ENCODE data around the gene LRMDA. TPM values are rescaled to one million over a fixed set of nuclear protein-coding genes. Genes with fewer than 3 reads are reported as not detected.
"Not testable (repeated sequence)": the region's sequence is repeated elsewhere in the genome, so short reads cannot be mapped to it uniquely, and the experiment has no call there.

Gene LRMDA
- total RNA-seq, 1 donor from 2014 or later = 18.7 TPM

DNA sequence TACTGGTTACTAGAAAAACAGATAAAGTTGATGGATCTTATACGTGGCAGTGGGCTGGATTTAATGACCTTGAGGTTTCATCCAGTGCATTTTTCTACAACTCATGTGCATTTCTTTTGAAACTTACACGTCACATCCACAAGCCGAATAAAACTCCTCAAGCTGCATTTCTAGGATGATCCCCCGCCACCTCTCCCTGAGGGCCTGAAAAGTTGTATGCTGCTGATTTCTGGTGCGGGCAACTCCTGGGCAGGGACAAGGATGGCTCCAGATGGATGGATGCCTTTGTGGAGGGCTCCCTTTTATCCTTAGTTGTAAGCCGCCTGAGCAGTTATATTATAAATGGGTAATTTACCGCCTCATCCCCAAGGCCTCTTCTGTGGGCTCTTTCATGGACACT, 1091.1 kb downstream of the LRMDA start:
- H3K27me3 ChIP-seq (ENCODE audit: control insufficient read depth, insufficient read depth, low read length) = no peaks in the 10 kb centered on the region
- TF ChIP-seq, protein P1, sequence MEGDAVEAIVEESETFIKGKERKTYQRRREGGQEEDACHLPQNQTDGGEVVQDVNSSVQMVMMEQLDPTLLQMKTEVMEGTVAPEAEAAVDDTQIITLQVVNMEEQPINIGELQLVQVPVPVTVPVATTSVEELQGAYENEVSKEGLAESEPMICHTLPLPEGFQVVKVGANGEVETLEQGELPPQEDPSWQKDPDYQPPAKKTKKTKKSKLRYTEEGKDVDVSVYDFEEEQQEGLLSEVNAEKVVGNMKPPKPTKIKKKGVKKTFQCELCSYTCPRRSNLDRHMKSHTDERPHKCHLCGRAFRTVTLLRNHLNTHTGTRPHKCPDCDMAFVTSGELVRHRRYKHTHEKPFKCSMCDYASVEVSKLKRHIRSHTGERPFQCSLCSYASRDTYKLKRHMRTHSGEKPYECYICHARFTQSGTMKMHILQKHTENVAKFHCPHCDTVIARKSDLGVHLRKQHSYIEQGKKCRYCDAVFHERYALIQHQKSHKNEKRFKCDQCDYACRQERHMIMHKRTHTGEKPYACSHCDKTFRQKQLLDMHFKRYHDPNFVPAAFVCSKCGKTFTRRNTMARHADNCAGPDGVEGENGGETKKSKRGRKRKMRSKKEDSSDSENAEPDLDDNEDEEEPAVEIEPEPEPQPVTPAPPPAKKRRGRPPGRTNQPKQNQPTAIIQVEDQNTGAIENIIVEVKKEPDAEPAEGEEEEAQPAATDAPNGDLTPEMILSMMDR (IDR thresholded peaks at IDR 0.05; ENCODE audit: insufficient read depth, low read length, poor library complexity, severe bottlenecking) = no peak
- DNase-seq (ENCODE audit: low read depth) = no peak

DNA sequence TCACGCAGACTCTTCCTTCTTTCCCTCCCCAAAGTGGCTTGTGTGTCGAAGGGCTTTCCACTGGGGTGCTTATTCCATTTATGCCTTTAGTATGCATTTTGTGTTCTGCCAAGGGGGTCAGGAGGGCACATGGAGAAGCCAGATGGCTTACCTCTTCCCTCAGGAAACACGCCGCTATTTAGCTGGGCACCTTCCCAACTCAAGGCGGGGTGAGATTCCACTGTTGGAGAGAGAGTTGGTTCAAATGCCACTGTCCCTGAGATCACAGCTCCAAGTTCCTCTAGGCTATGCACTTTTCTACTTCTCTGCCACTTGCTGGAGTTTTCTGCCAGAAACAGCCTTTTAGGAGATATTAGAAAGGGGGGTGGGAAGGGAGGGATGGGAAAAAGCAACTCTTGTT, 1091.8 kb downstream of the LRMDA start:
- DNase-seq (ENCODE audit: low read depth) = no peak
- Histone ChIP-seq H3K27me3 (ENCODE audit: control insufficient read depth, insufficient read depth, low read length) (no peaks in the 10 kb centered on the region), H3K4me3 (ENCODE audit: low read depth, low read length) (no peak overlapping the region), H3K36me3 (ENCODE audit: control insufficient read depth, insufficient read depth, low read length) (no peaks in the 10 kb centered on the region)
- TF ChIP-seq, protein P1 (IDR thresholded peaks at IDR 0.05; ENCODE audit: insufficient read depth, low read length, poor library complexity, severe bottlenecking) = no peak

More for the DNA sequence above, 1091.1 kb downstream of the LRMDA start:
- no peak overlapping the region for H3K4me3 ChIP-seq (ENCODE audit: low read depth, low read length)
- no peaks in the 10 kb centered on the region for H3K36me3 ChIP-seq (ENCODE audit: control insufficient read depth, insufficient read depth, low read length)

DNA sequence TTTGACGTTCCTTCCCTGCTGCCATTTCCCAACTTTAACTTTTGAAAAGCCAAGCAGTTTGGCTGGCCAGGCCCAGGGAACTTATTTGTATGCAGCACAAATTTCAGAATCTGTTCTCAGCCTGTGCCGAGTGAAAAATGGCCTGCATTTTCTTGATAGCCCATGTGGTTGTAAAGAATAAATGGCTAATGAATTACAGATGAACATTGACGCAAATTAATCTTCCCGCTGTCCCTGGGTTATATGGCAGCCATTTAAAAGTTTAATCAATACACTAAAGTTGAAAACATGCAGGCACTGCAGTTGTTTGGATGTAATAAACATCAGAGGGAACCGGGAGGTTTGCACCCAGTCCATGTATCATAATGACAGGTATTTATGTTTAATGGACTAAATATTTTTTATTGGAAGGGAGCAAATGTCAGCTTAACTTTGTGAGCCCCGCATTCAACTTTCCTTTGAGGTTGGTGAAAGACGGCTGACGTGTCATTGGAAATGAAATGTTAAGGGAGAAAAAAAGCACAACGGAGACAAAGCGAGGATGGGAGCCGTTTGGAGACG, 1092.4 kb downstream of the LRMDA start:
- TF ChIP-seq, protein P1 (IDR thresholded peaks at IDR 0.05; ENCODE audit: insufficient read depth, low read length, poor library complexity, severe bottlenecking) = no peak
- Histone ChIP-seq H3K4me3 (ENCODE audit: low read depth, low read length) (no peak overlapping the region), H3K27me3 (ENCODE audit: control insufficient read depth, insufficient read depth, low read length) (no peaks in the 10 kb centered on the region), H3K36me3 (ENCODE audit: control insufficient read depth, insufficient read depth, low read length) (no peaks in the 10 kb centered on the region)
- no peak for DNase-seq (ENCODE audit: low read depth)

DNA sequence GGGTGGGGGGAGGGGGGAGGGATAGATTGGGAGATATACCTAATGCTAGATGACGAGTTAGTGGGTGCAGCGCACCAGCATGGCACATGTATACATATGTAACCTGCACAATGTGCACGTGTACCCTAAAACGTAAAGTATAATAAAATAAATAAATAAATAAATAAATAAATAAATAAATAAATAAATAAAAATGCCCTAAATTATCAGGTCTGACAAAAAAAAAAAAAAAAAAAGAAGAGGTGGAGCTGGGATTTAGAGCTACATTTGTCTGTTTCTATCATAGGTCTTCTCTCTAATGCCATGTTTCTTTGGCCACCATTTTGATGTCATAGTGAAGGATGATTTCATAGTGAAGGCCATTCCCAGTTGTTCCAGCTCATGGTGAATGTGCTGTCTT, 1095.4 kb downstream of the LRMDA start:
- H3K4me3 ChIP-seq (ENCODE audit: low read depth, low read length); H3K27me3 ChIP-seq (ENCODE audit: control insufficient read depth, insufficient read depth, low read length); DNase-seq (ENCODE audit: low read depth); H3K36me3 ChIP-seq (ENCODE audit: control insufficient read depth, insufficient read depth, low read length): not testable (repeated sequence)

DNA sequence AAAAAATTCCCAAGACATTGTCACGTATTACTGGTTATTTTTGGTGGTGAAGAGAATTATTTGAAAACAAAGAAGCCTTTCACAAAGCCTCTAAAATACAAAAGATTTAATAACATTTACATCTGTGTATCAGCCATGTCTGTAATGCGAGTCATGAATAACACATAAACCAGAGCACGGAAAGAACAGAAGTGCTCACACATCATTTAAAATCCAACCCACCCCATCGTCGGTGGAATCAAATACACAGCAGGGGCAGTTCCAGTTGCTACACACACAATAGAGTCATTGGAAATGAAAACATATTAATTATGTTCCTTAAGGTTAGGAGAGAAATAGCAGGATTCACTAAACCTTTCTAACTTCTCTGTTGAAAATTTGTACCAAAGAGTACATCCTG, 1108.9 kb downstream of the LRMDA start:
- Histone ChIP-seq H3K4me3 (ENCODE audit: low read depth, low read length) (no peak overlapping the region), H3K27me3 (ENCODE audit: control insufficient read depth, insufficient read depth, low read length) (no peaks in the 10 kb centered on the region), H3K36me3 (ENCODE audit: control insufficient read depth, insufficient read depth, low read length) (no peaks in the 10 kb centered on the region)
- no peak for DNase-seq (ENCODE audit: low read depth)
- TF ChIP-seq, protein P1 (IDR thresholded peaks at IDR 0.05; ENCODE audit: insufficient read depth, low read length, poor library complexity, severe bottlenecking) = no peak

DNA sequence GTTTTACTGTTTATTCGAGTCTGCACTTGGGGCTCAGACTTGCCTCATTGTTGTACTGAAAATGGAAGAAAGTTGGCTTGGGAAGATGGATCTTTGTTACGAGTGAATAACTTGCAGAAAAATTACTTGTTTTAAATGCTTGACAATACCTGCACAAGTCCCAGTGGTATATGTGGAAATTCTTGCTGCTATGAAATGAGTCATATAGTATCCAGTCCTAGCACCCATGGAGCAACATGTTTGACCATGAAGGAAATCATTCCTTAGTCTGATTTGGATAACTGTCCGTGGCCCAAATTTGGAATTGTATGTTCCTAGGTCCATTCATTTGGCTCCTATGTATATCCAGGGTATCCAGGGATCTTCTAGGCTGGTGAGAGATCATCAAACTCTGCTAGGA, 1109.4 kb downstream of the LRMDA start:
- H3K4me3 ChIP-seq (ENCODE audit: low read depth, low read length) = no peak overlapping the region
- no peaks in the 10 kb centered on the region for H3K27me3 ChIP-seq (ENCODE audit: control insufficient read depth, insufficient read depth, low read length)
- DNase-seq (ENCODE audit: low read depth) = no peak
- TF ChIP-seq, protein P1 (IDR thresholded peaks at IDR 0.05; ENCODE audit: insufficient read depth, low read length, poor library complexity, severe bottlenecking) = no peak
- no peaks in the 10 kb centered on the region for H3K36me3 ChIP-seq (ENCODE audit: control insufficient read depth, insufficient read depth, low read length)
